ENCODE measurements around the gene TEAD4.

- TF ChIP-seq CTCF (IDR thresholded peaks at IDR 0.05) (no peak), POLR2A (IDR thresholded peaks at IDR 0.05) (no peak)
Observed at GRCh38 chr12:2936301-2936700, 22.9 kb upstream of the TEAD4 start.
